ENCODE results near the gene SLC35G2.
A peak's percentile ranks its signal among the peaks of the same experiment; 100 is the strongest.
"Not testable (repeated sequence)": the region's sequence is repeated elsewhere in the genome, so short reads cannot be mapped to it uniquely, and the experiment has no call there.

Gene SLC35G2

DNA sequence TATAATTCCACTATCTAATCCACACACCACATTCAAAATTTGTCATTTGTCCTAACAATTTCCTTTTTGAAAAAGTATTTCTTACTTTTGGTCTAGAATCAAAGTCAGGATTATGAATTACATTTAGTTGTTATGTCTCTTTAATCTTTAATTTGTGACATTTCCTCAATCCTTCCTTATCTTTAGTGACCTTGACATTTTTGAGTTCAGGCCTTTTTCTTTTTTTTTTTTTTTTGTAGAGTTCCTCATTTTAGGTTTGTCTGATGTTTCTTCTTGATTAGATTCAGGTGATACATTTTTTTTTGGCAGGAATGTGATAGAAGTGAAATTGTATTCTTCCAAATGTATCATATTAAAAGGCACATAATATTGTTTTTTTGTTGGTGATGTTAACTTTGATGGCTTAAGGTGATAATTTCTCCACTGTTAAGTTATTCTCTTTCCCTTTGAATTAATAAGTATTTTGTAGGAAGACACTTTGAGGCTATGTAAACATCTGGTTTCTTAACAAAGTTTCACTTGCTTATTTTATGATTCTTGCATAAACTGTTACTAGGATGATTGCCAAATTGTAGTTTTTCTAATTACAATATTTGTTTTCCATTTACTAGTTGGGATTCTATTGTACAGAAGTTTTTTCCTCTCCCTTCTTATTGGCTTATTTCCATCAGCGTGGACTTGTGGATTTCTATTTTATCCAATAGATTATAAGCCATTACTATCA is 16.3 kb downstream of the SLC35G2 start:
- DNase-seq (ENCODE audit: low spot score) = no peak

DNA sequence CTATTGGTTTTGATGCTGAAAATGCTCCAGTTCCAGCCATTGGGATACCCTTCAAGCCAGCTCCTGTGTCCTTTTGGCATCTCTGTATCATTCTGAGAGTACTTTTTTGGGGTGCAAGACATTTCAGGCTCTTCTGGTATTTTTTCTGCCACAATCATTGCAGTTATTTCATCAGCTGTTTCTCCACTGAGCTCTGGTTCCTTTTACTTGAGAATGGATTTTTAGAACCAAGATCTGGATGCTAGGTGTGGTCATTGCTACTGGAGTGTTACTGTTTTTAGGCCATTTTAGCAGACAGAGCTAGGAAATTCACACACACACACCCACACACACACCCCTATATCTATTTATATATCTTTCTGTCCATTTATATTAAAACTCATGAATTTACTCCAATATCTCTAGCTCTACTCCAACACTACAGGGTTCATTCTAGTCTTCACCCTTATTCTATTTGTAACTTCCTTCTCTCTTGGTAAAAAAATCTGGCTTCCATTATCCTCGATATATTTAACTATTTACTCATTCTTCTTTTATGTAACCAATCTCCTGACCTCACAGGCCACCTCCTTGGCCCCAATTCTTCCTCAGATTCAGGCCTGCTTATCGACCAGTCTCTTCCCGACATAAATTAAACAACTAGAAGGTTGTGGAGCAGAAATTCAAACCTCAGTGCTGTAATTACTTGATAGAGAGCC is 17.0 kb downstream of the SLC35G2 start:
- no peak for DNase-seq (ENCODE audit: low spot score)

DNA sequence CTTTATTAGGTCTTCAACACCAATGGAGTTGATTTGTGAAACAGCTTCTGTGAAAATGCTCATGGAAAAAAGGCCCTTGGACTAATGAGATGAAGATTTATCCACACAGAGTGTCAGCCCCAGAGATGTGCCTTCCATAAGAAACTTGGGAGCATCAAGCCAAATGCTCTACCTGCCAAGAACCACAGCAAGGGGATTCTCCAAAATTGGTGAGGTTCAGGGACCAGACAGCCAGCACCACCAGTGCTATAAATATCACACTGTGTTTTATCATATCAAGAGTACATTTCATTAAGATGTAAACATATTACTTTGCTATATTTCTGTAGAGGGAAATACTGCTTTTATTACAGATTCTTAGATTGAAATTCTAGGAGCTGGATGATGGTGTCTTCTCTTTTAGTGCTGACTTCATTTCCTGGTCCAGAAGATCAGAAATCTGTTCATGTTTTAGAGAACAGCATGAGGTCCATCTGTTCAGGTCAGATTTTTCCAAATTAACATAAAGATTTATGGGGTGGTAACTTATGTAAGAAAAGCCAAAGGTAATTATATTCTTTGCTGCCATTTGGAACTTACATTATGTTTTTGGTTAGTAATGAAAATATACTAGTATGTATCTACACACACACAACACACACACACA is 17.7 kb downstream of the SLC35G2 start:
- DNase-seq (ENCODE audit: low spot score) = no peak

DNA sequence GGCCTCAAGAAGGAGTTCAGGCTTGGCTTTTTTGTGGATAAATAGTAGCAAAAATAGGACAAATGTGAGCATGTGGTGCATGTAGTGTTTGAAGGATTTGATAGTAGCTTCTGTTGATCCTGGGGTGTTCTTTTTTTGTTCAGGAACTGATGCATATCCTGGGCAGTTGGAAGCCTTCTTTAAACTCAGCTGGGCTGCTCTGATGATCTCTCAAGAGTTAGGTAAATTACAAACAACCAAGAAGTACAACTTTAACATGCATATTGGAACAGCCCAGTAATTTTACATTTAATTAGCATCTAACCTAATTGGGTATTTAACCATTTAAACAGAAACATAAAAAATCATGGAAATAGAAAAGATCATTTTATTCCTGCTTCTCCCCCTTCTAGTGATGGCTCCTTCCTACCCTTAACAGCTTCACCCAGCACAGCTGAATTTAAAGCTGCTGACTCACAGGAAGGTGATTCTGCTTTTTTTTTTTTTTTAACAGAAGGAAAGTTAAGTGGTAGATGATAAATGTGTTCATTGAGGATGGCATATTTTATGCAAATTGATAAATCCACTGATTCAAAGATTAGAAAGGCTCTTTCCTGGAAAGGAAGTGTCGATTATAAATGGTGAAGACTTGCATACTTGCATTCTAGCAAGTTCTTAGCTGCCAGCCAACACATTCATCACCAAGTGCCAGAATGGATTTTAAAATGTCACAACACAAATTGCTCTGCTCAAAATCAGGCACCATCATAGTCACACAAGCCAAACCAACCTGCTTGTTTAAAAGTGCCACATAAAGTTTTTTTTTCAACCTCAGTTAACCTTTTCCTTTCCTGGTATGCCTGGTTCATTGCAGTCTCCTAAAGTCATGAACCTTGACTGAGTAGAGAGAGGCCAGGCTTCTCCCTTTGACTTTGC is 20.0 kb downstream of the SLC35G2 start:
- DNase-seq (ENCODE audit: low spot score) = peak; percentile 37

DNA sequence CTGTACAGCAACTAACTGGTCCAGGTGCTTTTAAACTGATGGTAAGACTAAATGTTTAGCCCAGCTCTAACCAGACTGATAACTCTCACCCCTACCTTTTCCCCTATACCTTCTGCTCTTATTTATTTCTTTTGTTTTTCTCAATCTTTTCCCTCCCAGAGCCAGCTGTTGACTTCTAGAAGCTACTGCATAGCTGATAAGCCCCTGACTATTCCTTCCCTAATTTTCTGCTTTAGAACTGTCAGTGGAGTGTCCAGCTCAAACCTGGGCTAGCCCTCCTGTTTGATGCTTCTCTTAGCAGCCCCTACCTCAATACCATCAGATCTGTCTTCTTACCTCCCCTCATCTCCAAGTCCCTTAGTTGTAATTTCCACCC is 20.6 kb downstream of the SLC35G2 start:
- no peak for DNase-seq (ENCODE audit: low spot score)

DNA sequence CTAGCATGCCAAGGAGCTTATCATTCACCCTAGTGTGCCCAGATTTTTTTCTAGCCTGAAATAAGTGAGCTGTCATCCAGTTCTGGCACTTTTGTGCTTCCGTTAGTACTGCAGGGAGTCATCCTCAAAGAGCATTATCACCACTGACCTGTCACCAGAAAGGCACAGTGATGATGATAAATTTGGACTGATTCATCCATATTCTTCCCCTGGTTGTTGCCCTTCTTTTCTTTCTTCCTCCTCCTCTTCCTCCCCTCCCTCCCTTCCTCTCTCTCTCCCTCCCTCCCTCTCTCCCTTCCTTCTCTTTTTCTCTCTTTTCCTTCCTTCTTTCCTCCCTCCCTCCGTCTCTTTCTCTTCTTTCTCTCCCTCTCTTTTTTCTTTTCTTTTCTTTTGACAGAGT is 21.3 kb downstream of the SLC35G2 start:
- no peak for DNase-seq (ENCODE audit: low spot score)

DNA sequence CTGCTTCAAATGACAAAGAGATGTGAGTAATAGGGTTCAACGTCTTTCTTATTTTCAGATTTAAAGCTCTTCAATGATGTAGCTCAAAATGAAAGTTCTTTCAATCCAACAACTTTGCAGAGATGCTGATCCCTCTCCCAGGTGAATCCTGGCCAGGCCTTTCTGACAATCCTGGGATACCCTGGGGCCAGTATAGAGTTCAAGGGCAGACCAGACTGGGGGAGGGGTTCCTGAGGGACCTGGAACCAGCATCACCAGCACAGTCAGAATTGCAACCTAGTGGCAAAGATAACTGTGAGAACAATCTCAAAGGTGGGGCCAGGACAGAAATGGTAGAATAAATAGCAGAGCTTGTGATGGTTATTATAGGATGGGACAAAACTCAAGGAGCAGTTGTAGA is 23.4 kb downstream of the SLC35G2 start:
- DNase-seq (ENCODE audit: low spot score) = no peak

DNA sequence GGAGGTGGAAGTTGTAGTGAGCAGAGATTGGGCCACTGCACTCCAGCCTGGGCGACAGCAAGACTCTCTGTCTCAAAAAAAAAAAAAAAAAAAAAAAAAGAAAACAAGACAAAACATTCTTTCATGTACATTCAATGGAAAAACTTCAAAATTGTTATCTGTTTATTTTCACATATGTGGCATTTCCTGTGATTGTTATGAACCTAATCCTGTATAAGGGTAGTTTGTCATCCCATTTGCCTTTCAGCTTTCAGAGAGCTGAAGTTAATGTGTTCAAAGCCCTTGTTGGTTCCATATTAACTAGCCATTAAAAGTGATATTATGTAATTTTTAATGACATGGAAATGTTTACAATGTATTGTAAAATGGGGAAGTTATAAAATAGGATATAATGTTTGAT is 25.8 kb downstream of the SLC35G2 start:
- DNase-seq (ENCODE audit: low spot score) = no peak

DNA sequence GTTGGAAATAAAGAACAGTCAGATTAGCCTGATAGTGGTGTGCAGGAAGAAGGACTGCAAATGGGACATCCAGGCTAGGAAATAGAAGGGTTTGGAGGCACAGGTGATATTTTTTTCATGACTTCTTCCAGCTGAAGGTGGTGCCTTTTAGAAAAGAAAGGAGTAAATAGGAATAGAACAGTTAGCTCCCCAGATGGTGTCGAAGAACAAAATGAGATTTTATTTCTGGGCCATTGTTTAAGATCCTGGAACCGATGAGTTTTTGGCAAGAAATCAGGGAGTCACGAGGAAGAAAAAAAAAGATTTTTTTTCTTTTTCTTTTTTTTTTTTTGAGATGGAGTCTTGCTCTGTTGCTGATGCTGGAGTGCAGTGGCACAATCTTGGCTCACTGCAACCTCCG is 33.3 kb downstream of the SLC35G2 start:
- no peak for DNase-seq (ENCODE audit: low spot score)

DNA sequence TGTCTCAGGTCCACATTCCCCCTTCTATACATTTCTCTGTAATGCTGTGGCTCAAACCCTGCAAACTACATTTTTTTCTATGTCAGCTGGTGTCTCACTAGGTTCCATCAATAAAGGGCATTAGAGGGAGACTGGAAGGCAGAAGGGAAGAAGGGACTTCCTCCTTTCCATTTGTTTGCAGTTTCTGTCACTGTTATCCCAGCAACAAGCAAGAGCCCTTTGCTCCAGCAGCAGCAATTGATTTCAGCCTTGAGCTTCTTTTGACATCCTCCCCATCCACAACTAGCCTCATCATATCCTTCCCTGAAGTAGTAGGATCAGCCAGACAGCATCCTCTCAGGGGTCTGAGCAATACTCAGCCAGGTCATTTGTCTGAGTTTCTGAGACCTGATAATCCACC is 37.7 kb downstream of the SLC35G2 start:
- no peak for DNase-seq (ENCODE audit: low spot score)

DNA sequence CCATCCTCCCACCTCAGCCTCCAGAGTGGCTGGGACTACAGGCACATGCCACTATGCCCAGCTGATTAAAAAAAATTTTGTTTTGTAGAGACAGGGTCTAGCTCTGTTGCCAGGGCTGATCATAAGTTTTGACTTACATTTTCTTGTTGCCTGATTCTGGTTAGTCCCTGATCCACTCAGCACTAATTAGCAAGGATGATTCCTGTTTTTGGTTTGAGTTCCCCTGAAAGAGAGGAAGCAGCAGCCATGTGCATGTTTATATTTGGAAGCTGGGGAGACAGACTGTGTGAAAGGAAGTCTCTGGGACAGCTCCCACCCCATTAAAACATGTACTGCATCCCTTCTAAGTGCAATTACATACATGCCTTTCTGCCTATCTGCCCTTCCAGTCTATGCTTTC is 39.5 kb downstream of the SLC35G2 start:
- peak; percentile 21 for DNase-seq (ENCODE audit: low spot score)

DNA sequence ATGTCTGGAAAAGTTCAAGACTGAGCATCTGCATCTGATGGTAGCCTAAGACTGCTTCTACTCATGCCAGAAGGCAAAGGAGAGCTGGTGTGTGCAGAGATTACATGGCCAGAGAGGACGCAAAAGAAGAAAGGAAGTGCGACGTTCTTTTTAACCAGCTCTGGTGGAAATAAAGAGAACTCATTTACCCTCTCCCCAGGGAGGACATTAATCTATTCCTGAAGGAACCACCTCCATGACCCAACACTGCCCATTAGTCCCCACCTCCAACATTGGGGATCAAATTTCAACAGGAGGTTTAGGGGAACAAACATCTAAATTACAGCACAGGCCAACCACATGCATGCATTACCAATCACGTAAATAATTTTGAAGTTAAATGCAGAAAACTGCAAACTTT is 41.6 kb downstream of the SLC35G2 start:
- DNase-seq (ENCODE audit: low spot score) = no peak

DNA sequence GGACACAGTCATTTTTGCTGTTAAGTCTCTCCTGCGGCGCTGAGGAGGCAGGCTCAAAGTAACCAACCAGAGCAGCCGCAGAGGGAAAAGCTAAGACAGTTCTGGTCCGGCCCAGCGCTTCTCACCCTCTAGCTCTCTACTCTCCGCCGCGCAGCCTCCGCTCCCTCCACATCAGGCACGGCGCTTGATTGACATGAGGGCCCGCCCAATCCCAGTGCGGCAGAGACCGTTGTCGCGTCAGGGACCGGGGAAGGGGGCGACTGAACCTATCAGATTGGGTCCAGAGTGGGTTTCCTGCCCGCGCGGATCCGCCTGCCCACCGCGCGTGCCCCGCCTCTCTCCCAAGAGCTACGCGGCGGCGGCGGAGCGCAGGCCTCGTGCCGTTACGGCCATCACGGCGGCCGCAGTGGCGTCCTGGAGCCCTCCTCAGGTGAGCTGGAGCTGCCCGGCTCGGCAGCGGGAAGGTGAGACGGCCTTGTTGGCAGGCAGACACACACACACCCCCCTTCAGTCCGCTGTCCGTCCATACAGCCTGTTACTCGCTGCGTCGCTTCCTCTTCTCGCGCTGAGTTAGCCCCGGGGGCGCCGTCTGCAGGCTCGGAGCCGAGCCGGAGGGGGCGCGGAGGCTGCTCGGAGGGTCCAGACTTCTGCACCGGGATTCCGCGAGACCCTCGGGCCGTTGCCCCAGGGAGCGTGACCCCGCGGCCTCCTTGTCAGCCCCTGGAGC is 43.1 kb downstream of the SLC35G2 start, which contains the start of gene NCK1:
TSS of gene NCK1 (plus strand) at position 319 of the 727 bp plus-strand sequence. CDS start 65,794 bp downstream, outside the sequence.
- peak; percentile 99 for DNase-seq (ENCODE audit: low spot score)

DNA sequence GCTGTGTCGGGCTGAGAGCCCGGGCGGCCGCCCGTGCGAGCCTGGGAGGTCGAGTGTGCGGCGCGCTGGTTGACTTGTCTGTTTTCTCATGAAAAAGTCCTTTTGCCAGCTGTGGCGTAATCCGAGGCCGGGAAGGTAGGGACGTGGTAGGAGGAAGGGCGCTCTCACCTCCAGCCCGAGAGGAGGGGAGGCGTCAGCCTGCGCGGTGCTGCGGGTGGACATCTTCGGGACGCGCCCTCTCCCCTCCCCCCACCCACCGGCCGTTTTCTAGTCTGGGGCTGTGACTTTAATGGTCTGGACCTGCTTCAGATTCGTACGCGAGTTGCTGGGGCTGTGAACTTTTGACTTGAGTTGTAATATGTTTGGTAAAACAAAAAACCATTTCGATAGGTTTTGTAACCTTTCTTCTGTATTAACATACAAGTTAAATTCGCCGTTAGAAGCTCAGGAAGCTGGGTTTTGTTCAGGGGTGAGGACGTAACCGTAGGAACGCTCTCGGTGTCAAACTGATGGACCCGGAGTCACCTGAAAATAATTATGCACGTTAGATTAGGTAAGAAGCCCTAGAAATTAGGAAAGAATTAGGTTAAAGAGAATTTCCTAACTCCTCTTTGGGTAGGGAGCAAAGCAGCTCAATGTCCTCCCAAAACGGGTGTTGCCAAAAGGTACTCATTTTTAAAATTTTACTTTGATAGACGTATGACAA is 43.8 kb downstream of the SLC35G2 start:
- DNase-seq (ENCODE audit: low spot score) = peak; percentile 17

DNA sequence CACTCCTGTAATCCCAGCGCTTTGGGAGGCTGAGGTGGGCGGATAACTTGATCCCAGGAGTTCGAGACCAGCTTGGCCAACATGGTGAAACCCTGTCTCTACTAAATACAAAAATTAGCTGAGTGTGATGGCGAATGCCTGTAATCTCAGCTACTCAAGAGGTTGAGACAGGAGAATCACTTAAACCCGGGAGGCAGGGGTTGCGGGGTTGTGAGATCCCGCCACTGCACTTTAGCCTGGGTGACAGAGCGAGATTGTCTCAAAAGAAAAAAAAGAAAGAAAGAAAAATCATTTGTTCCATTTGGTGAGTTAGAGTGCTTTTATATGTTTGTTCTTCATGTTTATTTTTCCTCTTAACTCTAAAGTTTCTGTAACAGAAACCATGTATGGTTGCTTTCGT is 50.4 kb downstream of the SLC35G2 start:
- DNase-seq (ENCODE audit: low spot score) = no peak

DNA sequence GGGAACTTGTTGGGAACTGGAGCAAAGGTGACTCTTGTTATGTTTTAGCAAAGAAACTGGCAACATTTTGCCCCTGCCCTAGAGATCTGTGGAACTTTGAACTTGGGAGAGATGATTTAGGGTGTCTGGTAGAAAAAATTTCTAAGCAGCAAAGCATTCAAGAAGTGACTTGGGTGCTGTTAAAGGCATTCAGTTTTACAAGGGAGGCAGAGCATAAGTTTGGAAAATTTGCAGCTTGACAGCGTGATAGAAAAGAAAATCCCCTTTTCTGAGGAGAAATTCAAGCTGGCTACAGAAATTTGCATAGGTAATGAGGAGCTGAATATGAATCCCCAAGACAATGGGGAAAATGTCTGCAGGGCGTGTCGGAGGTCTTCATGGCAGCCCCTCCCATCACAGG is 53.3 kb downstream of the SLC35G2 start:
- DNase-seq (ENCODE audit: low spot score) = not testable (repeated sequence)

DNA sequence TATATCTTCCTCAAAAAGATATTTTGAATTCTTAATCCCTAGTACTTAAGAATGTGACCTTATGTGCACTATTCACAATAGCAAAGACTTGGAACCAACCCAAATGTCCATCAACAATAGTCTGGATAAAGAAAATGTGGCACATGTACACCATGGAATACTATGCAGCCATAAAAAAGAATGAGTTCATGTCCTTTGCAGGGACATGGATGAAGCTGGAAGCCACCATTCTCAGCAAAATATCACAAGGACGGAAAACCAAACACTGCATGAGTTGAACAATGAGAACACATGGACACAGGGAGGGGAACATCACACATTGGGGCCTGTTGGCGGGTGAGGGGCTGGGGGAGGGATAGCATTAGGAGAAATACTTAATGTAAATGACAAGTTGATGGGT is 60.6 kb downstream of the SLC35G2 start:
- not testable (repeated sequence) for DNase-seq (ENCODE audit: low spot score)

DNA sequence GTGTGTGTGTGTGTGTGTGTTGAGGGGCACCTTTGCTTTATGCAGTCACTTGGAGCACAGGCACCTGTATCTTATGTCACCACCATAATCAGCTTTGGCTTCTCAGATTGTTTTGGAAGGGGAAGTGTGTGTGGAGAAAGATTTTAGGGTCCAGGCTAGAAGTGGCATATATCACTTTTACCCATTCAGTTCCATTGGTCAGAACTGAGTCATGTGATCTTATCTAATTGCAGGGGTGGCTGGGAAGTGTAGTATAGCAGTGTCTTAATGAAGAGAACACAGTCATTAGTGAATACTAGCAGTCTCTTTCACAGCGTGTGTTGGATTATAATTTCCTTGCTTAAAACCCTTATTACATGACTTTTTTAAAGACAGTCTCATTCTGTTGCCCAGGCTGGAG is 63.6 kb downstream of the SLC35G2 start:
- DNase-seq (ENCODE audit: low spot score) = no peak

DNA sequence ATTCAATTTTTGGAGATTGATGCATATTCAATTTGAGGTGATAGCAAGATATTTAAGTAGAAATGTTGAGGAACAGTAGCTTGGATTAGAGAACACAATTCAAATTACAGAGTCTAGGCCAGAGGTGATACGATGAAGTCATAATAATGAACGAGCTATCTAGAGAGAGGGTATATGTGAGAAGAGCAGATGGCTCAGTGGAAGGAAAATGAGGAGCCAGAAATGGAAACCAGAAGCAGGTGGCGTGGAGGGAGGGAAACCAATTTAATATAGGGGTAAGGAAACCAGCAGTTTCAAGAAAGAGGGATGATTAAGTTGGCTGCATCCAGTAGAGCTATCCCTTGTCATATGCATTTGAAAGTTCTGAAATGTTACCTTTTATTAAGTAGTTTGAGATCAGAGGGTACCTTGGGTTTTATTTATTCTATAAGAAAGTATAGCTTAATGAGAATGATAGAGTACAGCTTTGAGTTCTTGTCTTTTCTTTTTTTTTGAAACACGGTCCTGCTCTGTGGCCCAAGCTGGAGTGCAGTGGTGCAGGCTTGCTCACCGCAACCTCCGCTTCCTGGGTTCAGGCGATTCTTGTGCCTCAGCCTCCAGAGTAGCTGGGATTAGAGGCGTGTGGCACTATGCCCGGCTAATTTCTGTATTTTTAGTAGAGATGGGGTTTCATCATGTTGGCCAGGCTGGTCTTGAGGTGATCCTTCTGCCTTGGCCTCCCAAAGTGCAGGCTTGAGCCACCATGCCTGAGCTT is 65.2 kb downstream of the SLC35G2 start:
- no peak for DNase-seq (ENCODE audit: low spot score)

Measured in putamen (tissue), 1 donor.